Mesendoderm (in vitro differentiated cells): Measurements from ENCODE around the gene KIF6.

Experiments
- DNase-seq: peaks from one replicate; pipeline ENCODE4 v3.0.0; 2013
- H2AK5ac ChIP-seq: 2 replicates; pipeline ENCODE4 v1.6.1; 2013; ENCODE audit warnings: low read length, inconsistent platforms
- H2BK120ac ChIP-seq: 2 replicates; pipeline ENCODE4 v1.6.1; 2013; ENCODE audit warnings: low read depth, mild to moderate bottlenecking, low read length, moderate library complexity, mixed read lengths
- H2BK15ac ChIP-seq: replicated peaks from 2 replicates; pipeline ENCODE4 v1.6.1; 2013; ENCODE audit warnings: low read depth, mild to moderate bottlenecking, moderate library complexity
- H2BK5ac ChIP-seq: 2 replicates; pipeline ENCODE4 v1.6.1; 2013; ENCODE audit warnings: low read length, inconsistent platforms
- H3K18ac ChIP-seq: 2 replicates; pipeline ENCODE4 v1.6.1; 2013; ENCODE audit warnings: mild to moderate bottlenecking, low read length, mixed read lengths
- H3K23ac ChIP-seq: one replicate; pipeline ENCODE4 v1.6.1; 2013; ENCODE audit warnings: low read length
- H3K27ac ChIP-seq: 2 replicates; pipeline ENCODE4 v1.5.1; 2013; ENCODE audit warnings: low read depth, mild to moderate bottlenecking, inconsistent platforms, low read length, moderate library complexity
- H3K27me3 ChIP-seq: 2 replicates; pipeline ENCODE4 v1.6.1; 2013; ENCODE audit warnings: low read length, control low read depth, mild to moderate bottlenecking, inconsistent platforms; ENCODE audit not compliant: insufficient read depth, poor library complexity
- H3K36me3 ChIP-seq: 2 replicates; pipeline ENCODE4 v1.6.1; 2013; ENCODE audit warnings: low read length, inconsistent platforms; ENCODE audit not compliant: control insufficient read depth, insufficient read depth
- H3K4ac ChIP-seq: one replicate; pipeline ENCODE4 v1.6.1; 2013; ENCODE audit warnings: low read depth, mild to moderate bottlenecking, low read length, moderate library complexity
- H3K4me1 ChIP-seq: 2 replicates; pipeline ENCODE4 v1.6.1; 2013; ENCODE audit warnings: low read depth, low read length, inconsistent platforms; ENCODE audit not compliant: control insufficient read depth
- H3K4me2 ChIP-seq: 2 replicates; pipeline ENCODE4 v1.6.1; 2013; ENCODE audit warnings: low read length
- H3K4me3 ChIP-seq: 2 replicates; pipeline ENCODE4 v1.5.1; 2013; ENCODE audit warnings: mild to moderate bottlenecking, low read length
- H3K56ac ChIP-seq: one replicate; pipeline ENCODE4 v1.6.1; 2013; ENCODE audit warnings: low read length
- H3K79me1 ChIP-seq: 2 replicates; pipeline ENCODE4 v1.6.1; 2013; ENCODE audit warnings: low read length, inconsistent platforms
- H3K79me2 ChIP-seq: 2 replicates; pipeline ENCODE4 v1.6.1; 2013; ENCODE audit warnings: mild to moderate bottlenecking, low read length; ENCODE audit not compliant: control insufficient read depth, insufficient read depth
- H3K9ac ChIP-seq: 2 replicates; pipeline ENCODE4 v1.6.1; 2013; ENCODE audit warnings: low read length, inconsistent platforms
- H4K5ac ChIP-seq: one replicate; pipeline ENCODE4 v1.6.1; 2013; ENCODE audit warnings: low read length
- H4K8ac ChIP-seq: one replicate; pipeline ENCODE4 v1.6.1; 2013; ENCODE audit warnings: low read depth, mild to moderate bottlenecking, control low read depth, low read length, moderate library complexity
- WGBS: extraction: QIAGEN DNeasy Blood & Tissue Kit; methylation state at CpG from one replicate; pipeline ENCODE4 v1.1.7; 2013; ENCODE audit warnings: low lambda C conversion rate, missing lambda C conversion rate; ENCODE audit not compliant: insufficient coverage; ENCODE audit errors: extremely low coverage; 5-methylcytosine and 5-hydroxymethylcytosine counted together

The KIF6 gene

GRCh38 chr6:39577446-39578165 is 147.6 kb downstream of the KIF6 start:
- no peak overlapping the region for H4K5ac ChIP-seq
- no peak for DNase-seq
- H3K9ac ChIP-seq: no peak overlapping the region
- H3K27me3 ChIP-seq: no peaks in the 10 kb centered on the region
- no peak overlapping the region for H3K4me3 ChIP-seq
- H3K27ac ChIP-seq: no peak overlapping the region
- H3K4ac ChIP-seq: no peak overlapping the region
- H3K79me2 ChIP-seq: no peaks in the 10 kb centered on the region
- no peak overlapping the region for H2BK15ac ChIP-seq
- no peak overlapping the region for H3K56ac ChIP-seq
- H4K8ac ChIP-seq: no peak overlapping the region
- no peak overlapping the region for H3K18ac ChIP-seq
- no peaks in the 10 kb centered on the region for H3K79me1 ChIP-seq
- no peaks in the 10 kb centered on the region for H3K36me3 ChIP-seq
- H2AK5ac ChIP-seq: no peak overlapping the region
- no peak overlapping the region for H2BK120ac ChIP-seq
- H3K4me2 ChIP-seq: no peak overlapping the region
- H3K4me1 ChIP-seq: no peaks in the 10 kb centered on the region
- no CpG with 5 or more reads among the region's 6 CpGs for WGBS
- H3K23ac ChIP-seq: no peak overlapping the region
- H2BK5ac ChIP-seq: no peak overlapping the region

DNA sequence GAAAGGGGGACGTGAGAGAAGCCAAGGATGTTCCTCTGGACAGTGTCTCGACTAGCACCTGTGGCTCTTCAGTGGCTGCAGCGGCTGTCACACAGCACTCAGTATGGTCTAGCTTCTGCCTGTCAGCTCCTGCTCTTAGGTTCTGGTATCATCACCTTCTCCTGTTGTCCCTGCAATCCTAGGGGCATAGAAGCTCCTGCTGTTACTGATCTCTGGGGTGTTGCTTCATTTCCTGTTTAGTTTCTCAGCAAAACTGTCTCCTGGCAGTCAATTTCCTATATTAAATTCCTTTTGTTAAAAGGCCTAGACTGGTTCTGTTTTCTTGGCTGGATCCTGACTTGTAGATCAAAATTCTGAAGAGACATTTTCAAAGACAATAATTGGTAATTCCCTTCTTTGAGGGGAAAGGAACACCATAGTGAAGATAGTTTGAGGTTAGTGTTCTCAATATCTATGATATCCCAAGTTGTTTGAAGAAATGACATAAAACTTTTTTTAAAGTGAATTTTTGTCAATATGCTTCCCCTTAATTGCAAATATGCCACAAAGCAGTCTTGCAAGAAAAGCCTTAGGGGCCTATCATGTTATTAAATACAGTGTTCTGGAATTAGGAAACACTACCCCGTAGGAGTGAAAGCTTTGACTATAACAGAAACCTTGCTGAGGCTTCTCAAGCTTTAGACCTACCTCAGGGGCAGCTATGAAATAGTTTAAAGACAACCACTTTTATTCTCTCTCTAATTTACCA is 148.5 kb downstream of the KIF6 start:
- Histone ChIP-seq H2BK15ac (no peak overlapping the region), H3K23ac (no peak overlapping the region), H3K9ac (no peak overlapping the region), H3K27me3 (no peaks in the 10 kb centered on the region), H2BK5ac (no peak overlapping the region), H3K79me1 (no peaks in the 10 kb centered on the region), H4K8ac (no peak overlapping the region), H3K18ac (no peak overlapping the region), H2BK120ac (no peak overlapping the region), H3K27ac (no peak overlapping the region), H3K79me2 (no peaks in the 10 kb centered on the region), H3K4me2 (no peak overlapping the region), H3K4ac (no peak overlapping the region), H4K5ac (no peak overlapping the region), H3K4me1 (no peaks in the 10 kb centered on the region), H3K56ac (no peak overlapping the region), H2AK5ac (no peak overlapping the region), H3K36me3 (no peaks in the 10 kb centered on the region), H3K4me3 (no peak overlapping the region)
- no peak for DNase-seq
- no CpG with 5 or more reads among the region's 4 CpGs for WGBS

DNA sequence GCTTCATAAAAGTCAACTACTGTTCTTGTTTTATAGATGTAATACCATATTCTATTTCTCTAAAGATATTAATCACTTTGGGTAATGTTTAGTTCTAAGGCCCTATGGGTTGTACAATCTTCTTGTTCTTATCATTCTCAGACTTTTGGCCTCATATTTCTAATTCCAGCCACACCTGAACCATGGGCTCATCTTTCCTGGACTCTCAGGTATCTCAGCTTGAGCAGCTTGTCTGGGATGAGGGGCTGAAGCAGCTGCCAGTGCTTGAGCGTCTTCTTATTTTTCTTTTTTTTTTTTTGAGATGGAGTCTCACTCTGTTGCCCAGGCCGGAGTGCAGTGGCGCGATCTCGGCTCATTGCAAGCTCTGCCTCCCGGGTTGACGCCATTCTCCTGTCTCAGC is 150.2 kb downstream of the KIF6 start:
- WGBS: no CpG with 5 or more reads among the region's 7 CpGs
- Histone ChIP-seq H3K9ac (no peak overlapping the region), H2BK5ac (no peak overlapping the region), H3K27me3 (no peaks in the 10 kb centered on the region), H3K79me1 (no peaks in the 10 kb centered on the region), H3K23ac (no peak overlapping the region), H4K8ac (no peak overlapping the region), H3K18ac (no peak overlapping the region), H3K4me2 (no peak overlapping the region), H3K36me3 (no peaks in the 10 kb centered on the region), H3K4ac (no peak overlapping the region), H3K79me2 (no peaks in the 10 kb centered on the region), H3K4me1 (no peaks in the 10 kb centered on the region), H3K4me3 (no peak overlapping the region), H4K5ac (no peak overlapping the region), H3K27ac (no peak overlapping the region), H2AK5ac (no peak overlapping the region), H2BK15ac (no peak overlapping the region), H3K56ac (no peak overlapping the region), H2BK120ac (no peak overlapping the region)
- DNase-seq: no peak

GRCh38 chr6:39573541-39573940 is 151.7 kb downstream of the KIF6 start:
- WGBS: no CpG with 5 or more reads among the region's 3 CpGs
- H4K5ac ChIP-seq: no peak overlapping the region
- no peaks in the 10 kb centered on the region for H3K27me3 ChIP-seq

GRCh38 chr6:39572661-39573340 is 152.4 kb downstream of the KIF6 start:
- no peak overlapping the region for H3K18ac ChIP-seq
- no peak for DNase-seq
- no peak overlapping the region for H3K4ac ChIP-seq
- no peak overlapping the region for H2AK5ac ChIP-seq
- no peak overlapping the region for H2BK120ac ChIP-seq
- no peak overlapping the region for H4K5ac ChIP-seq
- no peaks in the 10 kb centered on the region for H3K27me3 ChIP-seq
- H3K56ac ChIP-seq: no peak overlapping the region
- H3K4me3 ChIP-seq: no peak overlapping the region
- no peak overlapping the region for H2BK15ac ChIP-seq
- no peak overlapping the region for H3K4me2 ChIP-seq
- no peak overlapping the region for H3K27ac ChIP-seq
- no peaks in the 10 kb centered on the region for H3K79me1 ChIP-seq
- no peaks in the 10 kb centered on the region for H3K4me1 ChIP-seq
- H3K79me2 ChIP-seq: no peaks in the 10 kb centered on the region
- no peak overlapping the region for H2BK5ac ChIP-seq
- no peak overlapping the region for H3K9ac ChIP-seq
- H3K23ac ChIP-seq: no peak overlapping the region
- no peaks in the 10 kb centered on the region for H3K36me3 ChIP-seq
- no CpG with 5 or more reads among the region's 3 CpGs for WGBS
- no peak overlapping the region for H4K8ac ChIP-seq

More at GRCh38 chr6:39573541-39573940, 151.7 kb downstream of the KIF6 start:
- no peak overlapping the region for H3K4me2 ChIP-seq
- H2BK120ac ChIP-seq: no peak overlapping the region
- H4K8ac ChIP-seq: no peak overlapping the region
- no peak overlapping the region for H3K27ac ChIP-seq
- no peak overlapping the region for H3K56ac ChIP-seq
- H3K79me2 ChIP-seq: no peaks in the 10 kb centered on the region
- no peak overlapping the region for H3K18ac ChIP-seq
- no peak for DNase-seq
- H2AK5ac ChIP-seq: no peak overlapping the region
- no peak overlapping the region for H3K4me3 ChIP-seq
- no peak overlapping the region for H3K4ac ChIP-seq
- H3K9ac ChIP-seq: no peak overlapping the region
- no peak overlapping the region for H3K23ac ChIP-seq
- no peak overlapping the region for H2BK5ac ChIP-seq
- H3K79me1 ChIP-seq: no peaks in the 10 kb centered on the region
- H3K4me1 ChIP-seq: no peaks in the 10 kb centered on the region
- no peak overlapping the region for H2BK15ac ChIP-seq
- H3K36me3 ChIP-seq: no peaks in the 10 kb centered on the region
